CD14-positive monocyte (primary cell): Measurements from ENCODE around the gene UGGT1. TPM values are rescaled to one million over a fixed set of nuclear protein-coding genes. Genes with fewer than 3 reads are reported as not detected.

Experiments used
- DNase-seq, 3 donors: peaks; one replicate each; pipeline ENCODE4 v3.0.0-alpha.2; 2011 to 2022
- H2AFZ ChIP-seq: 2 replicates; pipeline ENCODE4 v1.6.0; 2012; ENCODE audit warnings: mild to moderate bottlenecking, low read depth, low read length, inconsistent platforms; ENCODE audit not compliant: insufficient read depth, poor library complexity, severe bottlenecking
- H3K27ac ChIP-seq, 2 donors: 1 replicate in 1 of 2; 2 replicates in 1 of 2; pipeline ENCODE4 v1.5.1; 2012 to 2013; ENCODE audit warnings: low read length in 2 of 2, control low read depth in 1 of 2, inconsistent platforms in 1 of 2, low read depth in 1 of 2, mild to moderate bottlenecking in 1 of 2
- H3K27me3 ChIP-seq, 2 donors: one replicate each; pipeline versions ENCODE4 v1.6.0 to v1.6.1; 2011 to 2013; ENCODE audit warnings: low read length in 2 of 2; ENCODE audit not compliant: control insufficient read depth in 2 of 2, insufficient read depth in 2 of 2
- H3K36me3 ChIP-seq, 2 donors: replicated peaks in 1 of 2; 1 replicate in 1 of 2; 2 replicates in 1 of 2; pipeline versions ENCODE4 v1.5.1 to v1.6.1; 2012 to 2013; ENCODE audit warnings: low read length in 2 of 2, control low read depth in 1 of 2, inconsistent platforms in 1 of 2, mild to moderate bottlenecking in 1 of 2; ENCODE audit not compliant: insufficient read depth in 2 of 2, control insufficient read depth in 1 of 2
- H3K4me1 ChIP-seq, 2 donors: 1 replicate in 1 of 2; 2 replicates in 1 of 2; pipeline versions ENCODE4 v1.5.1 to v1.6.1; 2012 to 2013; ENCODE audit warnings: low read length in 2 of 2, control low read depth in 1 of 2, inconsistent platforms in 1 of 2, mild to moderate bottlenecking in 1 of 2, moderate library complexity in 1 of 2; ENCODE audit not compliant: insufficient read depth in 2 of 2, control insufficient read depth in 1 of 2
- H3K4me2 ChIP-seq: replicated peaks from 2 replicates; pipeline ENCODE3; 2012; ENCODE audit warnings: low read length, moderate library complexity, mild to moderate bottlenecking; ENCODE audit not compliant: poor library complexity, severe bottlenecking; ENCODE audit errors: extremely low read depth
- H3K4me3 ChIP-seq, 3 experiments: fragments of 200-600 bp in 1 of 3; sonication (generic) in 1 of 3; replicated peaks in 1 of 3; 1 replicate in 2 of 3; 2 replicates in 1 of 3; pipeline ENCODE4 v1.5.1; 2011 to 2013; ENCODE audit warnings: low read length in 3 of 3, mild to moderate bottlenecking in 3 of 3, control low read depth in 2 of 3, low read depth in 2 of 3, inconsistent platforms in 1 of 3, moderate library complexity in 1 of 3
- H3K79me2 ChIP-seq: 2 replicates; pipeline ENCODE4 v1.6.0; 2012; ENCODE audit warnings: mild to moderate bottlenecking, control low read depth, inconsistent platforms, low read length, moderate library complexity; ENCODE audit not compliant: insufficient read depth
- H3K9ac ChIP-seq: 2 replicates; pipeline ENCODE4 v1.6.0; 2017; ENCODE audit warnings: low read length, mild to moderate bottlenecking; ENCODE audit not compliant: insufficient read depth, poor library complexity, severe bottlenecking
- H3K9me3 ChIP-seq, 2 donors: replicated peaks in 1 of 2; 1 replicate in 1 of 2; 2 replicates in 1 of 2; pipeline versions ENCODE4 v1.5.1 to v1.6.1; 2012 to 2013; ENCODE audit warnings: low read length in 2 of 2, control low read depth in 1 of 2; ENCODE audit not compliant: control insufficient read depth in 1 of 2, insufficient read depth in 1 of 2
- H4K20me1 ChIP-seq: 2 replicates; pipeline ENCODE4 v1.6.0; 2012; ENCODE audit warnings: mild to moderate bottlenecking, low read length, control low read depth, moderate library complexity; ENCODE audit not compliant: insufficient read depth
- H3K27ac Mint-ChIP-seq, 7 donors: one replicate each; pipeline ENCODE4 v1.8.0; 2020; ENCODE audit warnings: mild to moderate bottlenecking in 7 of 7, mixed read lengths in 7 of 7, moderate library complexity in 6 of 7, inconsistent platforms in 2 of 7
- H3K27me3 Mint-ChIP-seq, 3 donors: one replicate each; pipeline ENCODE4 v1.8.0; 2021 to 2022; ENCODE audit warnings: low read depth in 3 of 3, mild to moderate bottlenecking in 3 of 3, mixed read lengths in 3 of 3, moderate library complexity in 3 of 3, inconsistent platforms in 1 of 3
- H3K36me3 Mint-ChIP-seq, 2 donors: one replicate each; pipeline ENCODE4 v1.8.0; 2020; ENCODE audit warnings: mixed read lengths in 2 of 2, inconsistent platforms in 1 of 2, mild to moderate bottlenecking in 1 of 2
- H3K4me1 Mint-ChIP-seq: one replicate; pipeline ENCODE4 v1.8.0; 2020; ENCODE audit warnings: mild to moderate bottlenecking, mixed read lengths
- H3K4me3 Mint-ChIP-seq, 2 donors: one replicate each; pipeline ENCODE4 v1.8.0; 2020; ENCODE audit warnings: mild to moderate bottlenecking in 2 of 2, mixed read lengths in 2 of 2, moderate library complexity in 1 of 2
- H3K9me3 Mint-ChIP-seq, 7 donors: one replicate each; pipeline ENCODE4 v1.8.0; 2020 to 2022; ENCODE audit warnings: mixed read lengths in 7 of 7, mild to moderate bottlenecking in 6 of 7, moderate library complexity in 6 of 7, inconsistent platforms in 2 of 7
- WGBS: methylation state at CpG from one replicate; pipeline ENCODE4 v1.1.5; 2013; ENCODE audit warnings: missing lambda C conversion rate; ENCODE audit not compliant: insufficient coverage; 5-methylcytosine and 5-hydroxymethylcytosine counted together
- intact Hi-C, 2 donors: fragments of 100-400 bp; cut with micrococcal nuclease; formaldehyde crosslinking; loops; one replicate each; pipeline versions ENCODE4 v1.15.0 to v1.15.1; 2023
- polyA plus RNA-seq, 3 donors: library from polyadenylated mRNA; depleted of rRNA in 1 of 3; unstranded in 2 of 3; stranded (reverse) in 1 of 3; fragments of 300-500 nt in 2 of 3; fragments of >200 nt in 1 of 3; fragmentation: Illumina TruSeq in 2 of 3; gene quantifications; 1 replicate in 2 of 3; 2 replicates in 1 of 3; pipeline ENCODE4 v1.2.3, GENCODE V29; 2012 to 2021
- TF ChIP-seq, protein P1 (sequence below): fragments of 200-600 bp; IDR thresholded peaks from one replicate; pipeline ENCODE4 v1.8.0; 2022; ENCODE audit warnings: antibody characterized with exemption, mild to moderate bottlenecking

UGGT1 gene
- polyA plus RNA-seq, 3 donors, result 8.7 to 15.8 (median 13.8) TPM

- peaks cover 21% of the 10 kb centered on the region for H3K4me1 Mint-ChIP-seq
- no peak for DNase-seq
- TF ChIP-seq, protein P1, sequence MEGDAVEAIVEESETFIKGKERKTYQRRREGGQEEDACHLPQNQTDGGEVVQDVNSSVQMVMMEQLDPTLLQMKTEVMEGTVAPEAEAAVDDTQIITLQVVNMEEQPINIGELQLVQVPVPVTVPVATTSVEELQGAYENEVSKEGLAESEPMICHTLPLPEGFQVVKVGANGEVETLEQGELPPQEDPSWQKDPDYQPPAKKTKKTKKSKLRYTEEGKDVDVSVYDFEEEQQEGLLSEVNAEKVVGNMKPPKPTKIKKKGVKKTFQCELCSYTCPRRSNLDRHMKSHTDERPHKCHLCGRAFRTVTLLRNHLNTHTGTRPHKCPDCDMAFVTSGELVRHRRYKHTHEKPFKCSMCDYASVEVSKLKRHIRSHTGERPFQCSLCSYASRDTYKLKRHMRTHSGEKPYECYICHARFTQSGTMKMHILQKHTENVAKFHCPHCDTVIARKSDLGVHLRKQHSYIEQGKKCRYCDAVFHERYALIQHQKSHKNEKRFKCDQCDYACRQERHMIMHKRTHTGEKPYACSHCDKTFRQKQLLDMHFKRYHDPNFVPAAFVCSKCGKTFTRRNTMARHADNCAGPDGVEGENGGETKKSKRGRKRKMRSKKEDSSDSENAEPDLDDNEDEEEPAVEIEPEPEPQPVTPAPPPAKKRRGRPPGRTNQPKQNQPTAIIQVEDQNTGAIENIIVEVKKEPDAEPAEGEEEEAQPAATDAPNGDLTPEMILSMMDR, result no peak
- Histone ChIP-seq H3K4me3 (no peak overlapping the region), H3K4me2 (no peak overlapping the region), H4K20me1 (no peaks in the 10 kb centered on the region), H3K27me3 (no peaks in the 10 kb centered on the region), H3K36me3 (no peaks in the 10 kb centered on the region), H3K4me1 (peaks cover 19 to 21% of the 10 kb centered on the region in 2 donors), H3K9me3 (no peaks in the 10 kb centered on the region), H3K27ac (no peak overlapping the region), H3K9ac (no peak overlapping the region), H3K79me2 (no peaks in the 10 kb centered on the region), H2AFZ (no peak overlapping the region)
- intact Hi-C loops, result no loop called here
- H3K36me3 Mint-ChIP-seq, result peaks cover 5 to 6% of the 10 kb centered on the region in 2 donors
- peaks cover 0 to 5% (median 2%) of the 10 kb centered on the region in 3 donors for H3K27me3 Mint-ChIP-seq
- no peak overlapping the region for H3K4me3 Mint-ChIP-seq
- peaks cover 0 to 1% (median 0%) of the 10 kb centered on the region in 7 donors for H3K9me3 Mint-ChIP-seq
- no CpG with 5 or more reads among the region's 7 CpGs for WGBS
- H3K27ac Mint-ChIP-seq, result no peak overlapping the region
Observed at GRCh38 chr2:128199141-128199540, 108.1 kb downstream of the UGGT1 start.

- no peak overlapping the region for H3K4me3 ChIP-seq
- Mint-ChIP-seq H3K4me3 (no peak overlapping the region), H3K27me3 (peaks cover 3 to 7% (median 4%) of the 10 kb centered on the region in 3 donors), H3K4me1 (no peaks in the 10 kb centered on the region), H3K27ac (no peak overlapping the region), H3K9me3 (peaks cover 1 to 11% (median 6%) of the 10 kb centered on the region in 7 donors), H3K36me3 (peaks cover 0 to 2% of the 10 kb centered on the region in 2 donors)
- peaks cover 0 to 3% of the 10 kb centered on the region in 2 donors for H3K9me3 ChIP-seq
- H3K36me3 ChIP-seq, result no peaks in the 10 kb centered on the region
- H3K79me2 ChIP-seq, result no peaks in the 10 kb centered on the region
- H3K9ac ChIP-seq, result no peak overlapping the region
- TF ChIP-seq, protein P1, result no peak
- no CpG with 5 or more reads among the region's 1 CpG for WGBS
- no peak overlapping the region for H3K4me2 ChIP-seq
- DNase-seq, result no peak
- no peak overlapping the region for H3K27ac ChIP-seq
- no peaks in the 10 kb centered on the region for H3K4me1 ChIP-seq
- no peak overlapping the region for H2AFZ ChIP-seq
- H3K27me3 ChIP-seq, result no peaks in the 10 kb centered on the region
- H4K20me1 ChIP-seq, result no peaks in the 10 kb centered on the region
- intact Hi-C loops, result no loop called here
Observed at GRCh38 chr2:128202791-128203190, 111.8 kb downstream of the UGGT1 start.
